GM18907 (cell line): ENCODE data around the gene TLN1.

Experiments used
- ATAC-seq: cut with Tn5 transposase; IDR thresholded peaks from one replicate; pipeline ENCODE4 v1.9.1; 2021; ENCODE audit warnings: mild to moderate bottlenecking, moderate library complexity; ENCODE audit not compliant: unreplicated experiment

The TLN1 gene

GRCh38 chr9:35731415-35732184 is 395 bp downstream of the TLN1 start:
- ATAC-seq, result no peak

GRCh38 chr9:35730486-35730854 is 1.5 kb downstream of the TLN1 start:
- no peak for ATAC-seq

GRCh38 chr9:35729700-35730485 is 2.1 kb downstream of the TLN1 start:
- no peak for ATAC-seq

- ATAC-seq, result no peak
These were observed 2.9 kb downstream of the TLN1 start for GRCh38 chr9:35729101-35729500.

- no peak for ATAC-seq
These were observed 3.7 kb downstream of the TLN1 start for GRCh38 chr9:35728041-35728971.

- ATAC-seq, result no peak
These were observed 4.3 kb downstream of the TLN1 start for GRCh38 chr9:35727676-35728040.

GRCh38 chr9:35726931-35727330 is 5.1 kb downstream of the TLN1 start:
- no peak for ATAC-seq

GRCh38 chr9:35725362-35725761 is 6.6 kb downstream of the TLN1 start:
- ATAC-seq, result no peak

GRCh38 chr9:35723908-35724307 is 8.1 kb downstream of the TLN1 start:
- ATAC-seq, result no peak

- no peak for ATAC-seq
These were observed 8.6 kb downstream of the TLN1 start for GRCh38 chr9:35723426-35723825.

- ATAC-seq, result no peak
These were observed 12.4 kb downstream of the TLN1 start for GRCh38 chr9:35719546-35719945.

- ATAC-seq, result no peak
These were observed 13.1 kb downstream of the TLN1 start for GRCh38 chr9:35718721-35719511.

GRCh38 chr9:35717132-35717870 is 14.7 kb downstream of the TLN1 start:
- ATAC-seq, result no peak

GRCh38 chr9:35716230-35716629 is 15.8 kb downstream of the TLN1 start:
- ATAC-seq, result no peak

GRCh38 chr9:35714579-35715252 is 17.3 kb downstream of the TLN1 start:
- no peak for ATAC-seq

GRCh38 chr9:35714123-35714522 is 17.9 kb downstream of the TLN1 start:
- ATAC-seq, result no peak

GRCh38 chr9:35713578-35713977 is 18.4 kb downstream of the TLN1 start:
- ATAC-seq, result no peak

- ATAC-seq, result no peak
These were observed 19.1 kb downstream of the TLN1 start for GRCh38 chr9:35712762-35713400.
